ENCODE results near the gene SHTN1. TPM values are rescaled to one million over a fixed set of nuclear protein-coding genes. Genes with fewer than 3 reads are reported as not detected.

The SHTN1 gene
- total RNA-seq, 2 donors from 2014 or later, result 0.19 to 0.31 TPM

GRCh38 chr10:116892907-116893685 is 111.9 kb downstream of the SHTN1 start:
- Mint-ChIP-seq H3K36me3 (ENCODE audit: insufficient read depth in 2 of 2) (no peaks in the 10 kb centered on the region), H3K4me3 (no peak overlapping the region), H3K4me1 (ENCODE audit: low read depth) (no peaks in the 10 kb centered on the region), H3K27ac (no peak overlapping the region), H3K27me3 (ENCODE audit: low read depth) (peaks cover 41% of the 10 kb centered on the region), H3K9me3 (no peaks in the 10 kb centered on the region)
- no peak for DNase-seq
- no peak for ATAC-seq (replicated peaks in 1 of 2)

- H3K9me3 Mint-ChIP-seq, result no peaks in the 10 kb centered on the region
- no peaks in the 10 kb centered on the region for H3K36me3 Mint-ChIP-seq (ENCODE audit: insufficient read depth in 2 of 2)
- no peaks in the 10 kb centered on the region for H3K4me1 Mint-ChIP-seq (ENCODE audit: low read depth)
- no peak for ATAC-seq (replicated peaks in 1 of 2)
- no peak overlapping the region for H3K27ac Mint-ChIP-seq
- no peak overlapping the region for H3K4me3 Mint-ChIP-seq
- DNase-seq, result no peak
- peaks cover 41% of the 10 kb centered on the region for H3K27me3 Mint-ChIP-seq (ENCODE audit: low read depth)
Measured at GRCh38 chr10:116891208-116891607, 113.8 kb downstream of the SHTN1 start.

GRCh38 chr10:116889066-116889465 is 115.9 kb downstream of the SHTN1 start:
- no peak for DNase-seq
- Mint-ChIP-seq H3K27me3 (ENCODE audit: low read depth) (peaks cover 35% of the 10 kb centered on the region), H3K9me3 (no peaks in the 10 kb centered on the region), H3K36me3 (ENCODE audit: insufficient read depth in 2 of 2) (no peaks in the 10 kb centered on the region), H3K27ac (no peak overlapping the region), H3K4me1 (ENCODE audit: low read depth) (no peaks in the 10 kb centered on the region), H3K4me3 (no peak overlapping the region)
- no peak for ATAC-seq (replicated peaks in 1 of 2)

GRCh38 chr10:116888380-116889055 is 116.5 kb downstream of the SHTN1 start:
- Mint-ChIP-seq H3K4me3 (no peak overlapping the region), H3K36me3 (ENCODE audit: insufficient read depth in 2 of 2) (no peaks in the 10 kb centered on the region)
- no peak for ATAC-seq (replicated peaks in 1 of 2)

GRCh38 chr10:116886772-116887171 is 118.2 kb downstream of the SHTN1 start:
- no peak for ATAC-seq (replicated peaks in 1 of 2)
- Mint-ChIP-seq H3K9me3 (no peaks in the 10 kb centered on the region), H3K4me3 (no peak overlapping the region), H3K27ac (no peak overlapping the region), H3K4me1 (ENCODE audit: low read depth) (no peaks in the 10 kb centered on the region), H3K27me3 (ENCODE audit: low read depth) (peaks cover 21% of the 10 kb centered on the region), H3K36me3 (ENCODE audit: insufficient read depth in 2 of 2) (no peaks in the 10 kb centered on the region)
- no peak for DNase-seq

More at GRCh38 chr10:116888380-116889055, 116.5 kb downstream of the SHTN1 start:
- Mint-ChIP-seq H3K27me3 (ENCODE audit: low read depth) (peaks cover 29% of the 10 kb centered on the region), H3K27ac (no peak overlapping the region), H3K9me3 (no peaks in the 10 kb centered on the region), H3K4me1 (ENCODE audit: low read depth) (no peaks in the 10 kb centered on the region)
- DNase-seq, result no peak

GRCh38 chr10:116882639-116883038 is 122.3 kb downstream of the SHTN1 start:
- no peak overlapping the region for H3K4me3 Mint-ChIP-seq
- no peaks in the 10 kb centered on the region for H3K4me1 Mint-ChIP-seq (ENCODE audit: low read depth)
- H3K9me3 Mint-ChIP-seq, result no peaks in the 10 kb centered on the region
- H3K27me3 Mint-ChIP-seq (ENCODE audit: low read depth), result peaks cover 14% of the 10 kb centered on the region
- no peak overlapping the region for H3K27ac Mint-ChIP-seq
- no peaks in the 10 kb centered on the region for H3K36me3 Mint-ChIP-seq (ENCODE audit: insufficient read depth in 2 of 2)
- no peak for DNase-seq
- ATAC-seq (replicated peaks in 1 of 2), result no peak

GRCh38 chr10:116880716-116881482 is 124.1 kb downstream of the SHTN1 start:
- no peaks in the 10 kb centered on the region for H3K9me3 Mint-ChIP-seq
- H3K4me1 Mint-ChIP-seq (ENCODE audit: low read depth), result no peaks in the 10 kb centered on the region
- peaks cover 17% of the 10 kb centered on the region for H3K27me3 Mint-ChIP-seq (ENCODE audit: low read depth)
- H3K27ac Mint-ChIP-seq, result no peak overlapping the region
- DNase-seq, result no peak
- no peak for ATAC-seq (replicated peaks in 1 of 2)
- no peak overlapping the region for H3K4me3 Mint-ChIP-seq
- no peaks in the 10 kb centered on the region for H3K36me3 Mint-ChIP-seq (ENCODE audit: insufficient read depth in 2 of 2)

GRCh38 chr10:116879817-116880216 is 125.2 kb downstream of the SHTN1 start:
- ATAC-seq (replicated peaks in 1 of 2), result no peak
- H3K4me1 Mint-ChIP-seq (ENCODE audit: low read depth), result no peaks in the 10 kb centered on the region
- no peaks in the 10 kb centered on the region for H3K9me3 Mint-ChIP-seq

GRCh38 chr10:116878123-116878522 is 126.9 kb downstream of the SHTN1 start:
- Mint-ChIP-seq H3K4me3 (no peak overlapping the region), H3K4me1 (ENCODE audit: low read depth) (no peaks in the 10 kb centered on the region), H3K36me3 (ENCODE audit: insufficient read depth in 2 of 2) (no peaks in the 10 kb centered on the region), H3K9me3 (no peaks in the 10 kb centered on the region), H3K27ac (no peak overlapping the region), H3K27me3 (ENCODE audit: low read depth) (peaks cover 19% of the 10 kb centered on the region)
- no peak for DNase-seq
- ATAC-seq (replicated peaks in 1 of 2), result no peak

More at GRCh38 chr10:116879817-116880216, 125.2 kb downstream of the SHTN1 start:
- Mint-ChIP-seq H3K36me3 (ENCODE audit: insufficient read depth in 2 of 2) (no peaks in the 10 kb centered on the region), H3K27me3 (ENCODE audit: low read depth) (peaks cover 19% of the 10 kb centered on the region), H3K27ac (no peak overlapping the region), H3K4me3 (no peak overlapping the region)
- DNase-seq, result no peak

- Mint-ChIP-seq H3K9me3 (peaks cover 1 to 2% of the 10 kb centered on the region in 2 donors), H3K4me3 (no peak overlapping the region), H3K36me3 (ENCODE audit: insufficient read depth in 2 of 2) (peaks cover 0 to 1% of the 10 kb centered on the region in 2 donors), H3K4me1 (ENCODE audit: low read depth) (peaks cover 2% of the 10 kb centered on the region), H3K27me3 (ENCODE audit: low read depth) (peaks cover 22% of the 10 kb centered on the region), H3K27ac (no peak overlapping the region)
- DNase-seq, result no peak
- no peak for ATAC-seq (replicated peaks in 1 of 2)
Measured at GRCh38 chr10:116877391-116877790, 127.6 kb downstream of the SHTN1 start.

- Mint-ChIP-seq H3K4me1 (ENCODE audit: low read depth) (peaks cover 5% of the 10 kb centered on the region), H3K9me3 (peaks cover 2% of the 10 kb centered on the region in 2 donors), H3K4me3 (no peak overlapping the region), H3K27ac (no peak overlapping the region), H3K36me3 (ENCODE audit: insufficient read depth in 2 of 2) (peaks cover 0 to 2% of the 10 kb centered on the region in 2 donors), H3K27me3 (ENCODE audit: low read depth) (peaks cover 13% of the 10 kb centered on the region)
- no peak for ATAC-seq (replicated peaks in 1 of 2)
- no peak for DNase-seq
Measured at GRCh38 chr10:116875897-116876296, 129.1 kb downstream of the SHTN1 start.

- Mint-ChIP-seq H3K4me1 (ENCODE audit: low read depth) (peaks cover 5% of the 10 kb centered on the region), H3K36me3 (ENCODE audit: insufficient read depth in 2 of 2) (peaks cover 0 to 2% of the 10 kb centered on the region in 2 donors), H3K27ac (no peak overlapping the region), H3K27me3 (ENCODE audit: low read depth) (peaks cover 11% of the 10 kb centered on the region), H3K4me3 (no peak overlapping the region), H3K9me3 (peaks cover 2% of the 10 kb centered on the region in 2 donors)
- no peak for DNase-seq
- no peak for ATAC-seq (replicated peaks in 1 of 2)
Measured at GRCh38 chr10:116873134-116873533, 131.9 kb downstream of the SHTN1 start.

- Mint-ChIP-seq H3K9me3 (peaks cover 2% of the 10 kb centered on the region in 2 donors), H3K27me3 (ENCODE audit: low read depth) (peaks cover 9% of the 10 kb centered on the region), H3K4me1 (ENCODE audit: low read depth) (peaks cover 5% of the 10 kb centered on the region), H3K27ac (no peak overlapping the region), H3K36me3 (ENCODE audit: insufficient read depth in 2 of 2) (peaks cover 0 to 2% of the 10 kb centered on the region in 2 donors), H3K4me3 (no peak overlapping the region)
- DNase-seq (no peak), ATAC-seq (replicated peaks in 1 of 2) (no peak)
Measured at GRCh38 chr10:116870949-116871348, 134.0 kb downstream of the SHTN1 start.

Data from activated T-cell treated with anti-CD3 and anti-CD28 coated beads, Interleukin-2, amount 50 U/mL, for 72 hours (primary cell).